GM12878 (cell line): ENCODE measurements around the gene MPC1L. TPM values are rescaled to one million over a fixed set of nuclear protein-coding genes. Genes with fewer than 3 reads are reported as not detected.

ENCODE experiments used
- ASH2L ChIP-seq: fragments of 300-600, 200-600 bp; sonication (generic); IDR thresholded peaks from 2 replicates; pipeline ENCODE4 v1.6.1; 2017; ENCODE audit warnings: low read depth, mild to moderate bottlenecking, borderline replicate concordance
- CBFB ChIP-seq: IDR thresholded peaks from 2 replicates; pipeline ENCODE4 v1.6.1; 2016; ENCODE audit warnings: antibody characterized with exemption, low read depth
- CBX3 ChIP-seq: fragments of 200-600 bp; sonication (generic); IDR thresholded peaks from 2 replicates; pipeline ENCODE4 v1.6.1; 2016; ENCODE audit warnings: low read depth, borderline replicate concordance
- CEBPB ChIP-seq, 2 experiments: fragments of 150-350 bp in 1 of 2; IDR thresholded peaks; 2 replicates each; pipeline ENCODE4 v1.6.1; 2012 to 2014; ENCODE audit warnings: low read depth in 2 of 2, low read length in 2 of 2, borderline replicate concordance in 1 of 2, inconsistent platforms in 1 of 2
- DPF2 ChIP-seq: fragments of 450-650 bp; IDR thresholded peaks from 2 replicates; pipeline ENCODE4 v1.6.1; 2017; ENCODE audit warnings: mild to moderate bottlenecking
- E4F1 ChIP-seq: fragments of 450-650 bp; IDR thresholded peaks from 2 replicates; pipeline ENCODE4 v1.6.1; 2018; ENCODE audit warnings: borderline replicate concordance, mild to moderate bottlenecking; ENCODE audit not compliant: partially characterized antibody
- GABPA ChIP-seq: IDR thresholded peaks from 2 replicates; pipeline ENCODE4 v1.6.1; 2014; ENCODE audit warnings: antibody characterized with exemption, low read depth, mild to moderate bottlenecking, inconsistent platforms
- HDAC2 ChIP-seq: fragments of 200-600 bp; sonication (generic); IDR thresholded peaks from 2 replicates; pipeline ENCODE4 v1.6.1; 2017
- IRF5 ChIP-seq: fragments of 450-650 bp; IDR thresholded peaks from 2 replicates; pipeline ENCODE4 v1.6.1; 2017; ENCODE audit warnings: borderline replicate concordance
- MTA2 ChIP-seq: fragments of 450-650 bp; IDR thresholded peaks from 2 replicates; pipeline ENCODE4 v1.6.1; 2016; ENCODE audit warnings: low read depth, mild to moderate bottlenecking, moderate library complexity
- NFIC ChIP-seq: IDR thresholded peaks from 2 replicates; pipeline ENCODE4 v1.6.1; 2012; ENCODE audit warnings: low read depth, mild to moderate bottlenecking, inconsistent platforms, low read length, moderate library complexity
- NFYB ChIP-seq: IDR thresholded peaks from 2 replicates; pipeline ENCODE4 v1.6.1; 2011; ENCODE audit warnings: low read depth, mild to moderate bottlenecking, low read length, improper control_type of control experiment, moderate library complexity; ENCODE audit not compliant: insufficient read depth
- PAX8 ChIP-seq: fragments of 450-650 bp; IDR thresholded peaks from 2 replicates; pipeline ENCODE4 v1.6.1; 2017; ENCODE audit warnings: mild to moderate bottlenecking, moderate library complexity
- POLR2AphosphoS5 ChIP-seq: IDR thresholded peaks from 2 replicates; pipeline ENCODE4 v1.6.1; 2011; ENCODE audit warnings: mild to moderate bottlenecking, low read length, inconsistent platforms
- RELB ChIP-seq: fragments of 450-650 bp; IDR thresholded peaks from 2 replicates; pipeline ENCODE4 v1.6.1; 2017; ENCODE audit warnings: low read depth, mild to moderate bottlenecking, moderate library complexity
- SREBF2 ChIP-seq: IDR thresholded peaks from 2 replicates; pipeline ENCODE4 v1.6.1; 2012; ENCODE audit warnings: mild to moderate bottlenecking, low read length
- SUPT20H ChIP-seq: IDR thresholded peaks from 2 replicates; pipeline ENCODE4 v1.6.1; 2011; ENCODE audit warnings: low read depth, mild to moderate bottlenecking, low read length, moderate library complexity, borderline replicate concordance; ENCODE audit not compliant: control insufficient read depth
- TARDBP ChIP-seq: IDR thresholded peaks from 2 replicates; pipeline ENCODE4 v1.6.1; 2016; ENCODE audit warnings: borderline replicate concordance
- ZNF384 ChIP-seq: IDR thresholded peaks from 2 replicates; pipeline ENCODE4 v1.6.1; 2012; ENCODE audit warnings: low read depth, mild to moderate bottlenecking, low read length, improper control_type of control experiment, borderline replicate concordance
- polyA plus RNA-seq, 11 experiments: library from polyadenylated mRNA; depleted of rRNA in 4 of 11; unstranded in 6 of 11; stranded (reverse) in 5 of 11; fragments of >200 nt; fragmentation: Nextera tagmentation in 4 of 11; fragmentation: Illumina TruSeq in 1 of 11; extraction: Ambion mirVana in 4 of 11; extraction: Trizol in 1 of 11; gene quantifications; 1 replicate in 1 of 11; 2 replicates in 10 of 11; pipeline versions ENCODE4 v1.2.1 to v1.2.3, GENCODE V29; 2011 to 2016; ENCODE audit warnings: inconsistent platforms in 2 of 11, missing spikeins in 2 of 11, low read depth in 1 of 11
- total RNA-seq, 4 experiments: library from RNA; depleted of rRNA in 3 of 4; stranded (reverse); fragments of >200 nt in 3 of 4; fragmentation: Illumina TruSeq in 1 of 4; extraction: Trizol in 1 of 4; gene quantifications; 2 replicates each; pipeline versions ENCODE4 v1.2.1 to v1.2.3, GENCODE V29; 2013 to 2021
- TF ChIP-seq, protein P1 (sequence below): fragments of 450-650 bp; IDR thresholded peaks from 2 replicates; pipeline ENCODE4 v1.6.1; 2016; ENCODE audit warnings: mild to moderate bottlenecking
- TF ChIP-seq, protein P2 (sequence below): fragments of 450-650 bp; IDR thresholded peaks from 2 replicates; pipeline ENCODE4 v1.6.1; 2017; ENCODE audit warnings: mild to moderate bottlenecking, low read depth, inconsistent platforms; ENCODE audit not compliant: poor library complexity, severe bottlenecking

The MPC1L gene
- total and polyA plus RNA-seq, 10 of the 15 experiments (the other 5 are each of a cell fraction or from before 2014, with no cell fraction given), result not detected

- TF ChIP-seq CBFB, result no peak
- TF ChIP-seq NFIC, result no peak
- no peak for TF ChIP-seq IRF5
- TF ChIP-seq DPF2, result peak; percentile 80; the same call in 1 of the 2 replicates
- TF ChIP-seq SREBF2, result no peak
- TF ChIP-seq ZNF384, result no peak
- TF ChIP-seq TARDBP, result no peak
- TF ChIP-seq CEBPB (IDR thresholded peaks at IDR 0.05; ENCODE audit: borderline replicate concordance in 1 of 2, low read depth in 2 of 2, low read length in 2 of 2), result no peak
- TF ChIP-seq POLR2AphosphoS5, result peak; percentile 86; the same call in 1 of the 2 replicates
- no peak for TF ChIP-seq RELB
- TF ChIP-seq E4F1, result no peak
- TF ChIP-seq CBX3, result no peak
- TF ChIP-seq GABPA, result peak; percentile 81
- TF ChIP-seq ASH2L, result no peak
- no peak for TF ChIP-seq SUPT20H
- TF ChIP-seq, protein P1, sequence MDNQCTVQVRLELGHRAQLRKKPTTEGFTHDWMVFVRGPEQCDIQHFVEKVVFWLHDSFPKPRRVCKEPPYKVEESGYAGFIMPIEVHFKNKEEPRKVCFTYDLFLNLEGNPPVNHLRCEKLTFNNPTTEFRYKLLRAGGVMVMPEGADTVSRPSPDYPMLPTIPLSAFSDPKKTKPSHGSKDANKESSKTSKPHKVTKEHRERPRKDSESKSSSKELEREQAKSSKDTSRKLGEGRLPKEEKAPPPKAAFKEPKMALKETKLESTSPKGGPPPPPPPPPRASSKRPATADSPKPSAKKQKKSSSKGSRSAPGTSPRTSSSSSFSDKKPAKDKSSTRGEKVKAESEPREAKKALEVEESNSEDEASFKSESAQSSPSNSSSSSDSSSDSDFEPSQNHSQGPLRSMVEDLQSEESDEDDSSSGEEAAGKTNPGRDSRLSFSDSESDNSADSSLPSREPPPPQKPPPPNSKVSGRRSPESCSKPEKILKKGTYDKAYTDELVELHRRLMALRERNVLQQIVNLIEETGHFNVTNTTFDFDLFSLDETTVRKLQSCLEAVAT, result 0 out of 2 replicates have a peak, but pooled peaks have one; percentile 30
- TF ChIP-seq PAX8, result no peak
- no peak for TF ChIP-seq MTA2
- TF ChIP-seq, protein P2, sequence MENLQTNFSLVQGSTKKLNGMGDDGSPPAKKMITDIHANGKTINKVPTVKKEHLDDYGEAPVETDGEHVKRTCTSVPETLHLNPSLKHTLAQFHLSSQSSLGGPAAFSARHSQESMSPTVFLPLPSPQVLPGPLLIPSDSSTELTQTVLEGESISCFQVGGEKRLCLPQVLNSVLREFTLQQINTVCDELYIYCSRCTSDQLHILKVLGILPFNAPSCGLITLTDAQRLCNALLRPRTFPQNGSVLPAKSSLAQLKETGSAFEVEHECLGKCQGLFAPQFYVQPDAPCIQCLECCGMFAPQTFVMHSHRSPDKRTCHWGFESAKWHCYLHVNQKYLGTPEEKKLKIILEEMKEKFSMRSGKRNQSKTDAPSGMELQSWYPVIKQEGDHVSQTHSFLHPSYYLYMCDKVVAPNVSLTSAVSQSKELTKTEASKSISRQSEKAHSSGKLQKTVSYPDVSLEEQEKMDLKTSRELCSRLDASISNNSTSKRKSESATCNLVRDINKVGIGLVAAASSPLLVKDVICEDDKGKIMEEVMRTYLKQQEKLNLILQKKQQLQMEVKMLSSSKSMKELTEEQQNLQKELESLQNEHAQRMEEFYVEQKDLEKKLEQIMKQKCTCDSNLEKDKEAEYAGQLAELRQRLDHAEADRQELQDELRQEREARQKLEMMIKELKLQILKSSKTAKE, result no peak
- peak; percentile 73; the same call in 1 of the 2 replicates for TF ChIP-seq NFYB
- TF ChIP-seq HDAC2, result no peak
Measured at GRCh38 chrX:40580537-40581335, 42.5 kb upstream of the MPC1L start, which contains the start of gene ATP6AP2 (continued).
